Raji (cell line): ENCODE data around the gene MMP24.

Experiments
- POLR2A ChIP-seq: IDR thresholded peaks from 2 replicates; pipeline ENCODE4 v1.6.1; 2011; ENCODE audit warnings: low read depth, low read length, control low read depth; ENCODE audit not compliant: insufficient read depth

Gene MMP24

DNA sequence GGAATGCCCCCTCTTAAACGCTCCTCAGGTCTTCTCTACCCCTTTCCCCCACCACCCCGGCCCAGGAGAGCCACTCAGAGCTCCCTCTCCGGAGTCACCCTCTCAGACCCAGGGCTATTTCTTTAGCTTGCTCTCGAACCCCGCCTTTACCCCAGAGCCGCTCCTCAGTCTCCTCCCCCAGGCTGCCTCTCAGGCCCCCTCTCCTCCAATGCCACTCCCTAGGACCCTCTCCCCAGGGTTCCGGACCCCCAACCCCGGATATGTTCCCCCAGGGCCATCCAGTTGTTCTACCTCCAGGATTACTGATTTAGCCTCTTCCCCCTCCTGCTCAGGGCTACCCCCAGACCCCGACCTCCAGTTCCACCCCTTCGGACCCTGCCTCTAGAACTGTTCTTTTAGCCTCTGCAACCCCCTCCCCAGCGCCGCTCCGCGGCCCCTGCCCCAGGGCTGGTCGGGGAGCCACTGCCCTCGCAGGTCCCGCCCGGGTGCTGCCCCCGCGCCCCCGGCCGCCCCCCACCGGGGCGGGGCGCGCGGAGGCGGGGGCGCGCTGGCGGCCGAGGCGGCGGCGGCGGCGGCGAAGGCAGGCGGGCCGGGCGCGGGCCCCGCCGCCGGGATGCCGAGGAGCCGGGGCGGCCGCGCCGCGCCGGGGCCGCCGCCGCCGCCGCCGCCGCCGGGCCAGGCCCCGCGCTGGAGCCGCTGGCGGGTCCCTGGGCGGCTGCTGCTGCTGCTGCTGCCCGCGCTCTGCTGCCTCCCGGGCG lies at the start of gene MMP24:
TSS of gene MMP24 (plus strand) at position 565 of the 758 bp plus-strand sequence. CDS start at position 614, 49 bp downstream.
- no peak for TF ChIP-seq POLR2A

GRCh38 chr20:35179292-35180212 lies 46.9 kb upstream of the MMP24 start:
- TF ChIP-seq POLR2A = no peak

DNA sequence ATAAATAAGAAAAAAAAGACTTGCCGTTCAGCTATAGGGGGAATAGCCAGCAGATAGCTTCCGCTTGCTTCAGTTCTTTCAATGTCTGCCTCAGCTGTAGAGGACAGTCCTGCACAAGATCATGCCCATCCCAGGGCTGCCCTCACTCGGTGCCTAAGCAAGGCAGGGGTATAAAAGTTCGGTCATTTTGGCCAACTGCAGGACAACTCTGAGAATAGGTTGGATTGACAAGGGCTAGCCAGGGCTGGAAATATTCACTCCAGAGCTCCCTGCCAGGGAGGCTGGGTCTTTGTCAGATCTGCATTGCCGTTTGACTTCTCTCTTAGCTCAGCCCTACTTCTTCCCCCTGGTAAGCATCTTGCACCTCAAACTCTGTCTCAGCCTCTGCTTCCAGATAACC lies 46.2 kb upstream of the MMP24 start:
- no peak for TF ChIP-seq POLR2A

- no peak for TF ChIP-seq POLR2A
These were observed 44.8 kb upstream of the MMP24 start for GRCh38 chr20:35181731-35182130.

DNA sequence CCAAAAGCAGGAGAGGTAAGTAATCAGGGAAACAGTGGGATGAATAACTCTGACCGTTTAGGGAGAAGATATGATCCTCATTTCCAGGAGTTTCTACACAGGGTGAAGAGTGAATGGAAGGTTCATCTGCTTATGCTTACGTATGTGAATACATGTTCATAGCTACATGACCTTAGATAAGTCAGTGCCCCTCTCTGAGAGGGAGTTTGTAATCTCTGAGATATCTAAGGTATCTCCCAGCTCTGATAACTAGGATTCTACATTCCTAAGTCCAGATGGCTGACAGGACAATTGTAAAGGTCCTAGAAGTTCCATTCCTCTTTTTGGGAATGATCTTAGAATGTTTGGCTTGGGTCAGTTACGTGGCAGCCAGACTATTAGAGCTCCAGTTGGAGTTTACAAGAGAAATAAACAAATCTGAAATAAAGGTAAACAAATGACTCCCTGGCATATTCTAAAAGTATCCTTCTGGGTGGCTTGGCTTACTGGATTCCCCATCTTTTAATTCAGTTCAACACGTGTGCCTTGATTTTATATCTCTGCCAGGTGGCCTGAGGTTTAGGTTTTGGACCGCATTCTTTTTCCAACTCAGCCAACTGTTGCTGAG lies 38.8 kb upstream of the MMP24 start:
- TF ChIP-seq POLR2A = no peak

DNA sequence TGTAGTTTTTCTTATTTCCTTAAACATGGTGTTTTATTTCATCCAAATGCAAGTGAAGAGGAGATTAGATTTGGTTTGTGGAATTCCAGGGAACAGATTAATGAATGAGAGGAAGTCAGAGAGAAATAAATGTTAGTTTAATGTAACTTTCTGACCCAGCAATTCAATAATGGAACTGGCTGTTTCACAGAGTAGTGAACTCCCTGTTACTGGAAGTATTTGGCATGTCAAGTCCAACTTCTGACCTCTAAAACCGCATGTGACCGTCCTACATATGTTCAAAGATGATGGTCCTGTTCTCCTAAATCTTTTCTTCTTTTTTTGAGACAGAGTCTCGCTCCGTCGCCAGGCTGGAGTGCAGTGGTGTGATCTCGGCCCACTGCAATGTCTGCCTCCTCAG lies 35.9 kb upstream of the MMP24 start:
- TF ChIP-seq POLR2A = no peak

- TF ChIP-seq POLR2A = no peak
These were observed 34.9 kb upstream of the MMP24 start for GRCh38 chr20:35191419-35192117.

DNA sequence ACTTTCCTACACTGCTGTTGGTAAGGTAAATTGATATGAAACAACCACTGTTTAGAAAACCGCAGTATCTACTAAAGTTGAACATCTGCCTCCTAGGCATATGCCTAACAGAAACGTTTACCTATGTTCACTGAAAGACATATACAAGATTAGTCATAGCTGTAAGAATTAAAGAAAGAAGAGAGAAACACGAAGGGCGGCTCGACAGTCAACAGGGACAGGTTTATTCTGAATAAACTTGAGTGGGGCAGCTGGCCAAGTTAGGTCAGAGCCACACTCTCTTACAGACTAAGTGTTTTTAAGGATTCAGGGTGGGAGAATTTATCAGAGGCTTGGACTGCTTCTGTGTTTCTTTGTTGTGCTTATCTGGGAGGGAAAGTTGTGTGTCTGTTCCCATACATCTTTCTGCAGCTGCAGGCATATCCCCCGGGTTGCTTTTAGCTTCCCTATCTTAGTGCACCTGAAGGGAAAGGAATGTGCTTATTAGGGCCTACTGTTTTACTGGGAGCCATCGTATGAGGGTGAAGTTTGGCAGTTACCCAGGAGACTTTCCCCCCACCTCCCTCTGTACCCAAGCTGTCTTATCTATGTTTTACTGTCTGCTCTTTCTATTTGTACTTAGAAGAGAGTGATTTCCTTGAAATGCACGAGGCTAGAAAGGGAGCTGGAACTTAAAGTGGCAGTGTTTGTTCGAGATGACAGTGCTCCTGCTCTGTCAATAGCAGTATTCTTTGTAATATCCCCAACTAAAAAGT lies 34.2 kb upstream of the MMP24 start:
- no peak for TF ChIP-seq POLR2A

- no peak for TF ChIP-seq POLR2A
These were observed 30.2 kb upstream of the MMP24 start for GRCh38 chr20:35196313-35196712.

DNA sequence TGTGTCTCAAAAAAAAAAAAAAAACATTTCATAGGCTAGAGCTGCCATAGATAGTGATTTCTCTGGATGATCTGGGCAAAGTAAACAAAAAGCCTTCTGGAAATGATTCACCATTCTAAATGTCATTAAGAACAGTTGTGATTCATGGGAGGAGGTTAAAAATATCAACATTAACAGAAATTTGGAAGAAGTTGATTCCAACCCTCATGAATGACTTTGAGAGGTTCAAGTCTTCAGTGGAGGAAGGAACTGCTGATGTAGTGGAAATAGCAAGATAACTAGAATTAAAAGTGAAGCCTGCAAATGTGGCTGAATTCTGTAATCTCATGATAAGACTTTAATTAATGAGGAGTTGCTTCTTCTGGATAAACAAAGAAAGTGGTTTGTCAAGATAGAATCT lies 26.8 kb upstream of the MMP24 start:
- TF ChIP-seq POLR2A = no peak

GRCh38 chr20:35200267-35200666 lies 26.2 kb upstream of the MMP24 start:
- no peak for TF ChIP-seq POLR2A

DNA sequence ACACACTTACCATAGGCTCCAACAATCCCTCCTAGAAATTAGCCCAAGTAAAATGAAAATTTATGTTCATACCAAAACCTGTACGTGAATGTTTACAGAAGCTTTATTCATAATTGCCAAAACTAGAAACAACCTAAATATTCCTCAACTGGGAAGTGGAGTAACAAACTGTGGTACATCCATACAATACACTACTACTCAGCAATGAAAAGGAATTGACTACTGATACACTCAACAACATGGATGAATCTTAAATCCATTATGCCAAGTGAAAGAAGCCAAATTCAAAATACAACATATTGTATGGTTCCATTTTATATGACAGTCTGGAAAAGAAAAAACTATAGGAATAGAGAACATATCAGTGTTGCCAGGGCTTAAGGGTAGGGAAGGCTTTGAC lies 19.7 kb upstream of the MMP24 start:
- TF ChIP-seq POLR2A = no peak

GRCh38 chr20:35207950-35208611 lies 18.4 kb upstream of the MMP24 start:
- TF ChIP-seq POLR2A = no peak
